WTC11 (cell line): ENCODE results near the gene GALNT17. TPM values are rescaled to one million over a fixed set of nuclear protein-coding genes. Genes with fewer than 3 reads are reported as not detected.
A peak's percentile ranks its signal among the peaks of the same experiment; 100 is the strongest.

Experiments used
- ATAC-seq: fragments of 200-7000 bp; cut with Tn5 transposase; 2 replicates; pipeline ENCODE4 v1.10.0; 2021; ENCODE audit warnings: mild to moderate bottlenecking, moderate library complexity
- CTCF ChIA-PET: fragments of 300-600 bp; sonication (Branson Sonifier 250); formaldehyde crosslinking; loops from one replicate; lab custom pipeline; 2021; ENCODE audit warnings: antibody characterized with exemption; lab: Charles Lee
- POLR2A ChIA-PET: fragments of 350-600 bp; sonication (Branson Sonifier 250); formaldehyde crosslinking; loops from one replicate; lab custom pipeline; 2021; ENCODE audit warnings: antibody characterized with exemption; lab: Charles Lee
- DNase-seq: peaks from one replicate; pipeline ENCODE4 v3.0.0; 2021; ENCODE audit warnings: low spot score
- H3K27ac Mint-ChIP-seq: 2 replicates; pipeline ENCODE4 v1.8.0; 2021; ENCODE audit warnings: mixed read lengths
- H3K27me3 Mint-ChIP-seq: 2 replicates; pipeline ENCODE4 v1.8.0; 2021; ENCODE audit warnings: low read depth, mild to moderate bottlenecking, moderate library complexity, mixed read lengths
- H3K36me3 Mint-ChIP-seq: 2 replicates; pipeline ENCODE4 v1.8.0; 2021; ENCODE audit warnings: mixed read lengths
- H3K4me1 Mint-ChIP-seq: 2 replicates; pipeline ENCODE4 v1.8.0; 2022; ENCODE audit warnings: mixed read lengths
- H3K4me3 Mint-ChIP-seq: 2 replicates; pipeline ENCODE4 v1.8.0; 2021; ENCODE audit warnings: mild to moderate bottlenecking, moderate library complexity, mixed read lengths
- H3K9me3 Mint-ChIP-seq: 2 replicates; pipeline ENCODE4 v1.8.0; 2021; ENCODE audit warnings: mixed read lengths
- CREB1 ChIP-seq: sonication (generic); formaldehyde crosslinking; IDR thresholded peaks from 2 replicates; pipeline ENCODE4 v1.8.0; 2023; ENCODE audit warnings: mild to moderate bottlenecking, missing genetic modification reagents
- ELF4 ChIP-seq: sonication (generic); formaldehyde crosslinking; IDR thresholded peaks from 2 replicates; pipeline ENCODE4 v1.8.1; 2022; ENCODE audit warnings: low read depth, mild to moderate bottlenecking, moderate library complexity, missing genetic modification reagents
- FOXJ3 ChIP-seq: sonication (generic); formaldehyde crosslinking; IDR thresholded peaks from 2 replicates; pipeline ENCODE4 v1.9.0; 2021; ENCODE audit warnings: missing genetic modification reagents, mild to moderate bottlenecking, borderline replicate concordance
- GABPB1 ChIP-seq: sonication (generic); formaldehyde crosslinking; IDR thresholded peaks from 2 replicates; pipeline ENCODE4 v1.8.1; 2023; ENCODE audit warnings: mild to moderate bottlenecking, missing genetic modification reagents
- GTF2I ChIP-seq: fragments of 250-450 bp; sonication (Bioruptor Pico); conservative IDR thresholded peaks from 2 replicates; pipeline ENCODE4 v1.4.0; 2021; ENCODE audit warnings: mild to moderate bottlenecking
- HMGA2 ChIP-seq: fragments of 250-450 bp; sonication (Bioruptor Pico); IDR thresholded peaks from 2 replicates; pipeline ENCODE4 v1.4.0; 2021; ENCODE audit warnings: mild to moderate bottlenecking, moderate library complexity
- IRF2 ChIP-seq: sonication (generic); formaldehyde crosslinking; IDR thresholded peaks from 2 replicates; pipeline ENCODE4 v1.8.0; 2022; ENCODE audit warnings: low read depth, missing genetic modification reagents, borderline replicate concordance
- MXD4 ChIP-seq: fragments of 250-450 bp; sonication (Bioruptor Pico); IDR thresholded peaks from 2 replicates; pipeline ENCODE4 v1.8.0; 2021; ENCODE audit warnings: mild to moderate bottlenecking, moderate library complexity, borderline replicate concordance
- MYBL2 ChIP-seq: sonication (generic); formaldehyde crosslinking; IDR thresholded peaks from 2 replicates; pipeline ENCODE4 v1.8.1; 2023; ENCODE audit warnings: mild to moderate bottlenecking, moderate library complexity, missing genetic modification reagents
- NFATC4 ChIP-seq: fragments of 250-450 bp; sonication (Bioruptor Pico); IDR thresholded peaks from 2 replicates; pipeline ENCODE4 v1.9.0; 2021; ENCODE audit warnings: mild to moderate bottlenecking
- NFYB ChIP-seq: sonication (generic); formaldehyde crosslinking; conservative IDR thresholded peaks from 2 replicates; pipeline ENCODE4 v1.8.0; 2022; ENCODE audit warnings: low read depth, missing genetic modification reagents
- NR3C1 ChIP-seq: sonication (generic); formaldehyde crosslinking; conservative IDR thresholded peaks from 2 replicates; pipeline ENCODE4 v1.8.1; 2023; ENCODE audit warnings: low read depth, mild to moderate bottlenecking, missing genetic modification reagents
- OVOL2 ChIP-seq: fragments of 250-450 bp; sonication (Bioruptor Pico); IDR thresholded peaks from 2 replicates; pipeline ENCODE4 v1.9.0; 2021; ENCODE audit warnings: mild to moderate bottlenecking, borderline replicate concordance
- SMAD3 ChIP-seq: sonication (generic); formaldehyde crosslinking; IDR thresholded peaks from 2 replicates; pipeline ENCODE4 v1.8.0; 2022; ENCODE audit warnings: missing genetic modification reagents, mild to moderate bottlenecking, borderline replicate concordance
- SOX15 ChIP-seq: fragments of 250-450 bp; sonication (Bioruptor Pico); IDR thresholded peaks from 2 replicates; pipeline ENCODE4 v1.9.0; 2021; ENCODE audit warnings: mild to moderate bottlenecking
- ZNF121 ChIP-seq: sonication (generic); formaldehyde crosslinking; IDR thresholded peaks from 2 replicates; pipeline ENCODE4 v1.8.0; 2023; ENCODE audit warnings: missing genetic modification reagents
- ZNF232 ChIP-seq: sonication (generic); formaldehyde crosslinking; IDR thresholded peaks from 2 replicates; pipeline ENCODE4 v1.8.0; 2022; ENCODE audit warnings: mild to moderate bottlenecking, missing genetic modification reagents
- ZNF416 ChIP-seq: fragments of 250-450 bp; sonication (Bioruptor Pico); IDR thresholded peaks from 2 replicates; pipeline ENCODE4 v1.9.0; 2021; ENCODE audit warnings: mild to moderate bottlenecking, inconsistent platforms
- total RNA-seq: library from RNA; stranded (reverse); gene quantifications from 3 replicates; pipeline ENCODE4 v1.2.3, GENCODE V29; 2021
- TF ChIP-seq, protein P1 (sequence below): sonication (generic); formaldehyde crosslinking; IDR thresholded peaks from 2 replicates; pipeline ENCODE4 v1.8.0; 2022; ENCODE audit warnings: mild to moderate bottlenecking, missing genetic modification reagents
- TF ChIP-seq, protein P2 (sequence below): sonication (generic); formaldehyde crosslinking; IDR thresholded peaks from 2 replicates; pipeline ENCODE4 v1.8.1; 2022; ENCODE audit warnings: missing genetic modification reagents, borderline replicate concordance
- TF ChIP-seq, protein P3 (sequence below): sonication (generic); formaldehyde crosslinking; IDR thresholded peaks from 2 replicates; pipeline ENCODE4 v1.8.0; 2022; ENCODE audit warnings: mild to moderate bottlenecking, missing genetic modification reagents
- TF ChIP-seq, protein P4 (sequence below): sonication (generic); formaldehyde crosslinking; IDR thresholded peaks from 2 replicates; pipeline ENCODE4 v1.8.1; 2023; ENCODE audit warnings: mild to moderate bottlenecking, missing genetic modification reagents
- TF ChIP-seq, protein P5 (sequence below): sonication (generic); formaldehyde crosslinking; IDR thresholded peaks from 2 replicates; pipeline ENCODE4 v1.8.1; 2022; ENCODE audit warnings: mild to moderate bottlenecking, missing genetic modification reagents, moderate library complexity, borderline replicate concordance

The GALNT17 gene
- total RNA-seq, 1 experiment from 2014 or later = 61.1 TPM

DNA sequence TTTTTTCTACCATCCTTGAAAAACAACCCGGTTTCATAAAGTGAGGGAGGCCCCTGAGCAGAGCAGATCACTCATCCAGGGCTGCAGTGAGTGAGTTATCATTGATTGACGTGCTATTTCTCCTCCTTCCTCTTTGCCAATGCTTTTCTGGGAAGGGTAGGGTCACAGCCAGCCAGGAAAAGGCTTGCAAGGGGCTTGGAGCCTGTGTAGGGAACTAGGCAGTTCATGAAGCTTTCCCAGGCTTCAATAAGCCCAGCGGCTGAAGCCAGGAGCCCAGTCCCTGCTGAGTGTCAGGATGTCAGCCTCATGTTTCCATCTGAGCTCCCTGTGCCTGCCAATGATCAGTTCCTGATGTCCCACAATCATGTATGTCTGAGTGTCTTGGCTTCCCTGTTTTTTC, 584.7 kb downstream of the GALNT17 start:
- ATAC-seq (peak; percentile 36; the same call in 1 of the 2 replicates), DNase-seq (no peak)
- H3K27ac Mint-ChIP-seq = no peak overlapping the region
- CTCF ChIA-PET = interaction anchor here (1.0 kb wide), 1 partner anchor 19 kb away, joined by 3 read pairs; no protein-coding TSS in a partner anchor
- H3K4me1 Mint-ChIP-seq = peaks cover 16% of the 10 kb centered on the region
- no peak overlapping the region for H3K4me3 Mint-ChIP-seq
- TF ChIP-seq SOX15 (CRISPR knock-in tag) (no peak), GTF2I (no peak), NR3C1 (CRISPR knock-in tag) (no peak), GABPB1 (CRISPR knock-in tag) (no peak), MXD4 (no peak), NFYB (no peak), HMGA2 (CRISPR knock-in tag) (no peak), ELF4 (CRISPR knock-in tag) (no peak), IRF2 (CRISPR knock-in tag) (no peak), NFATC4 (CRISPR knock-in tag) (no peak), MYBL2 (CRISPR knock-in tag) (no peak), CREB1 (CRISPR knock-in tag) (no peak), ZNF121 (no peak), SMAD3 (CRISPR knock-in tag) (no peak), ZNF232 (CRISPR knock-in tag) (no peak), ZNF416 (no peak)
- TF ChIP-seq, protein P1, sequence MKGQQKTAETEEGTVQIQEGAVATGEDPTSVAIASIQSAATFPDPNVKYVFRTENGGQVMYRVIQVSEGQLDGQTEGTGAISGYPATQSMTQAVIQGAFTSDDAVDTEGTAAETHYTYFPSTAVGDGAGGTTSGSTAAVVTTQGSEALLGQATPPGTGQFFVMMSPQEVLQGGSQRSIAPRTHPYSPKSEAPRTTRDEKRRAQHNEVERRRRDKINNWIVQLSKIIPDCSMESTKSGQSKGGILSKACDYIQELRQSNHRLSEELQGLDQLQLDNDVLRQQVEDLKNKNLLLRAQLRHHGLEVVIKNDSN (CRISPR knock-in tag) = no peak
- TF ChIP-seq, protein P2, sequence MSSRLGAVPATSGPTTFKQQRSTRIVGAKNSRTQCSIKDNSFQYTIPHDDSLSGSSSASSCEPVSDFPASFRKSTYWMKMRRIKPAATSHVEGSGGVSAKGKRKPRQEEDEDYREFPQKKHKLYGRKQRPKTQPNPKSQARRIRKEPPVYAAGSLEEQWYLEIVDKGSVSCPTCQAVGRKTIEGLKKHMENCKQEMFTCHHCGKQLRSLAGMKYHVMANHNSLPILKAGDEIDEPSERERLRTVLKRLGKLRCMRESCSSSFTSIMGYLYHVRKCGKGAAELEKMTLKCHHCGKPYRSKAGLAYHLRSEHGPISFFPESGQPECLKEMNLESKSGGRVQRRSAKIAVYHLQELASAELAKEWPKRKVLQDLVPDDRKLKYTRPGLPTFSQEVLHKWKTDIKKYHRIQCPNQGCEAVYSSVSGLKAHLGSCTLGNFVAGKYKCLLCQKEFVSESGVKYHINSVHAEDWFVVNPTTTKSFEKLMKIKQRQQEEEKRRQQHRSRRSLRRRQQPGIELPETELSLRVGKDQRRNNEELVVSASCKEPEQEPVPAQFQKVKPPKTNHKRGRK (CRISPR knock-in tag) = no peak
- TF ChIP-seq, protein P3, sequence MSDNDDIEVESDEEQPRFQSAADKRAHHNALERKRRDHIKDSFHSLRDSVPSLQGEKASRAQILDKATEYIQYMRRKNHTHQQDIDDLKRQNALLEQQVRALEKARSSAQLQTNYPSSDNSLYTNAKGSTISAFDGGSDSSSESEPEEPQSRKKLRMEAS (CRISPR knock-in tag) = no peak
- TF ChIP-seq, protein P4, sequence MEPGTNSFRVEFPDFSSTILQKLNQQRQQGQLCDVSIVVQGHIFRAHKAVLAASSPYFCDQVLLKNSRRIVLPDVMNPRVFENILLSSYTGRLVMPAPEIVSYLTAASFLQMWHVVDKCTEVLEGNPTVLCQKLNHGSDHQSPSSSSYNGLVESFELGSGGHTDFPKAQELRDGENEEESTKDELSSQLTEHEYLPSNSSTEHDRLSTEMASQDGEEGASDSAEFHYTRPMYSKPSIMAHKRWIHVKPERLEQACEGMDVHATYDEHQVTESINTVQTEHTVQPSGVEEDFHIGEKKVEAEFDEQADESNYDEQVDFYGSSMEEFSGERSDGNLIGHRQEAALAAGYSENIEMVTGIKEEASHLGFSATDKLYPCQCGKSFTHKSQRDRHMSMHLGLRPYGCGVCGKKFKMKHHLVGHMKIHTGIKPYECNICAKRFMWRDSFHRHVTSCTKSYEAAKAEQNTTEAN = no peak
- POLR2A ChIA-PET = no interaction called here
- H3K9me3 Mint-ChIP-seq = peaks cover 18% of the 10 kb centered on the region
- H3K36me3 Mint-ChIP-seq = peaks cover 22% of the 10 kb centered on the region
- H3K27me3 Mint-ChIP-seq = no peaks in the 10 kb centered on the region

DNA sequence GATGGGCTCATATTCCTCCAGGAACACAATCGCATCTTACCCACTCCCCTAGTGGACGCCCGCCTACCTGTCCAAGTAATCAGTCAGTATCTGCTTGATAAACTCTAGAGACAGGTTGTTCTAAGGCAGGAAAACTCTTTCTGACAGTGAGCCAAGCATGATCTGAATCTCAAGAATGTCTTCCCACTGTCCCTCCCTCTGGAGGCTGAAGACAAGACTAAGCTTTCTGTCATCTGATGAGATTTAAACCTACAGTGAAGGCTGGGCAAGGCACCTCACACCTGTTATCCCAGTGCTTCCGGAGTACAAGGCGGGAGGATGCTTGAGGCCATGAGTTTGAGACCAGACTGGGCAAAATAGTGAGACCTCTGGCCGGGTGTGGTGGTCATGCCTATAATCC, 586.6 kb downstream of the GALNT17 start:
- TF ChIP-seq OVOL2 (CRISPR knock-in tag) (no peak), FOXJ3 (CRISPR knock-in tag) (no peak)
- TF ChIP-seq, protein P5, sequence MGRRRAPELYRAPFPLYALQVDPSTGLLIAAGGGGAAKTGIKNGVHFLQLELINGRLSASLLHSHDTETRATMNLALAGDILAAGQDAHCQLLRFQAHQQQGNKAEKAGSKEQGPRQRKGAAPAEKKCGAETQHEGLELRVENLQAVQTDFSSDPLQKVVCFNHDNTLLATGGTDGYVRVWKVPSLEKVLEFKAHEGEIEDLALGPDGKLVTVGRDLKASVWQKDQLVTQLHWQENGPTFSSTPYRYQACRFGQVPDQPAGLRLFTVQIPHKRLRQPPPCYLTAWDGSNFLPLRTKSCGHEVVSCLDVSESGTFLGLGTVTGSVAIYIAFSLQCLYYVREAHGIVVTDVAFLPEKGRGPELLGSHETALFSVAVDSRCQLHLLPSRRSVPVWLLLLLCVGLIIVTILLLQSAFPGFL (CRISPR knock-in tag) = no peak
- TF ChIP-seq, protein P1 (CRISPR knock-in tag) = no peak
- H3K36me3 Mint-ChIP-seq = peaks cover 13% of the 10 kb centered on the region
- POLR2A ChIA-PET = no interaction called here
- CTCF ChIA-PET = interaction anchor here (1.0 kb wide), 1 partner anchor 13 kb away, joined by 3 read pairs; no protein-coding TSS in a partner anchor
- peaks cover 18% of the 10 kb centered on the region for H3K9me3 Mint-ChIP-seq
- no peak overlapping the region for H3K4me3 Mint-ChIP-seq
- DNase-seq (no peak), ATAC-seq (no peak)
- peaks cover 20% of the 10 kb centered on the region for H3K4me1 Mint-ChIP-seq
- H3K27me3 Mint-ChIP-seq = no peaks in the 10 kb centered on the region
- 0 out of 2 replicates have a peak overlapping the region, but pooled peaks have one; percentile 19 for H3K27ac Mint-ChIP-seq
